CD4-positive, alpha-beta T cell treated with Interleukin-6 for 4 hours (primary cell): Measurements from ENCODE around the gene ZNF362.

Experiments
- DNase-seq: peaks from one replicate; pipeline ENCODE4 v3.0.0-alpha.2; 2020; ENCODE audit warnings: mixed read lengths

ZNF362 gene

GRCh38 chr1:33246171-33246570, 10.1 kb upstream of the ZNF362 start:
- DNase-seq: no peak

DNA sequence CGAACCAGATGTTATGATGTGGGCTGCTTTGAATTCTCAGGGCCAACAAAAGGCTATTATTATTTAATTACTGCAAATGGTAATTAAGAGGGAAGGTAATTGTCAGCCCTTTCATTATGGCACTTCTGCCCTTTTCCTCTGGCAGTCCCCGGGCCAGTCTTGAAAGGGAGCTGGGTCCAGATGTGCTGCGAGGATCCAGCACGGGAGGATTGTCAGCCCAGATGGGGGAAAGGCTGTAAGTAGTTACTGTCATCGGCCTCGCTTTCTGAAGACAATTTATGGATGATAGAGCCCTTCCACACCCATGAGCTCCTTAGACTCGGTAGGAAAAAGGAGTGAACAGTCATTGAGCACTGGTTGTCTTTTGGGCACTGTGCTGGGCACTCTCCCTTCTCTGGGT, 8.7 kb upstream of the ZNF362 start:
- no peak for DNase-seq

DNA sequence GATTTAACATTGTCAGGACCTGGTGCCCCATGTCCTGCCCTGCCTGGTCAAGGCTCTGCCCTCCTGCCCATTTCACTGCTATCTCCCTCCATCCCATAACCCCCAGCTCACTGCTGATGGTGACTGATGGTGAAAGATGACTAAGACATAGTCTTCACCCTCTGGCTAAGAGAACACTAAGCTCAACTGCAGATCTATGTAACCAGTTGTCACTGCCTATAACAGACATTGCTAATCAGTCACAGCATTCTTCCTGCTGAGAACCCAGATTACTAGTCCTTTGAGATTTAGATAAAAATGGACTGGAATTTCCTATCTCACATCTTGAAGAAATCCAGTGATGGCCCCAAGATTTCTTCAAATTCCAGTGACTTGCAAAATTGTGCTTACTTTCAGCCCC, 8.0 kb upstream of the ZNF362 start:
- no peak for DNase-seq

GRCh38 chr1:33249422-33249821, 6.9 kb upstream of the ZNF362 start:
- no peak for DNase-seq

- DNase-seq: no peak
These were observed 6.1 kb upstream of the ZNF362 start for GRCh38 chr1:33250217-33250616.

DNA sequence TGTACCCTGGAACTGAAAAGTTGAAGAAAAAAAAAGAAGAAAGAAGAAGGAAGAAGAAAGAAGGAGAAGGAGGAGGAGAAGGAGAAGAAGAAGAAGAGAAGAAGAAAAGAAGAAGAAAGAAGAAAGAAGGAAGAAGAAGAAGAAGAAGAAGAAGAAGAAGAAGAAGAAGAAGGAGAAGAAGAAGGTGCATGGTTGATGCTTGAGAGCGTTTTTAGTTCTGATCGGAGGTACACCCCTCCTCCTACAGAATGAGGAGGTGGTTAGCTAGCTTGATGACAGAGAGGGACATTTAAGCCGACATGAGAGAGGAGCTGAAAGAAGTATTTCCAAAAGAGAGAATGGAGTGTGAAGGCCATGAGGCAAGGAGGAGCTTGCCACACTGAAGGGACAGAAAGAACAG, 5.6 kb upstream of the ZNF362 start:
- DNase-seq: no peak

- DNase-seq: no peak
These were observed 1.8 kb upstream of the ZNF362 start for GRCh38 chr1:33254491-33254890.

DNA sequence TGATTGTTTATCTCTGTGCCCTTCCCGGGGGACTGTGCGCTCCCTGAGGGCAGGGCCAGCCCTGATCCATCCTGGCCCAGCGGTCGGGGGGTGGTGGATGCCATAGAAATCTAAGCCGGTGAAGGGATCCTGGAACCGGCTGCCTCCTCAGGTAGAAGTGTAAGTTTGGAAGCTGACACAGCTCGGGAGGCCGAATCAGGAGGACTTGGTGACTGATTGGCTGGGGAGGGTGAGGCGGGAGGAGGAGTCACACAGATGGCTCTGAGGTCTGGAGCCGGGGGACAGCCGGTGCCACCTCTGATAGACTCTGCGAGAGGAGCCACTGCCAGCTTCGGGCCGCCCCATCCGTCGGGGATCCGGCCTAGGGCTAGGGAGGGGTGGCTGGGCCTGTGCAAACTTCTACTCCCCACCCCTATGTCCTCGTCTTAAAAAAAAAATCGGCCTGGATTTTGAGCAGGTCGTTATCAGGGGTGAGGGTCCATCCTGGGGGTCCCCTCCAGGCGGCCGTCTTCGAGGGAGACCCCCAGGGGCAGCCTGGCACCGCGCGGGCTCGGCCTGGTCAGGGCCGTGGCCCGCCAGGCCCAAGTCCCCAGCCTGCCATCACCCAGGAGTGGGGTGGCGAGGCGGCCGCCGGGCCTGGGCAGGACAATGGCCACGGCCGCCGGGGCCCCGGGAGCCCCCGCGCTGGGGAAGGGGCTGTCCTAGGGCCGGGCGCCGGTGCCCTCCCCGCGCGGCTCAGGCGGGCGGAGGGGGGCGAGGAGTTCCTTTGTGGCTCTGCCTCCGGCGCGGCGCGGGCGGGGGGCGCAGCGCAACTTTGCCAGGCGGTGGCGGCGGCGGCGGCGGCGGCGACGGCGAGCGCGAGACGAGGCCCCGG, 708 bp upstream of the ZNF362 start:
- peak; percentile 55 for DNase-seq

DNA sequence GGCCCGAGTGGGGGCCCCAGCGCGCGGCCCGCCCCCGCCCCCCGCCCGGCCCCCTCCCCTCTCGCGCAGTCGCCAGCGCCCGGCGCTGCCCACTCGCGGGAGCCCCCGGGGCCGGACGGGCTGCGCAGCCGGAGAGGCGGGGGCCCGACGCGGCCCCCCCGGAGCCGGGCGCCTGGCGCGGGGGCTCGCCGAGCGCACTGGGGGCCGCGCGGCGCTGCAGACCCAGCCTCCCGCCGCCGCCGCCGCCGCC, 146 bp upstream of the ZNF362 start:
- DNase-seq: no peak

DNA sequence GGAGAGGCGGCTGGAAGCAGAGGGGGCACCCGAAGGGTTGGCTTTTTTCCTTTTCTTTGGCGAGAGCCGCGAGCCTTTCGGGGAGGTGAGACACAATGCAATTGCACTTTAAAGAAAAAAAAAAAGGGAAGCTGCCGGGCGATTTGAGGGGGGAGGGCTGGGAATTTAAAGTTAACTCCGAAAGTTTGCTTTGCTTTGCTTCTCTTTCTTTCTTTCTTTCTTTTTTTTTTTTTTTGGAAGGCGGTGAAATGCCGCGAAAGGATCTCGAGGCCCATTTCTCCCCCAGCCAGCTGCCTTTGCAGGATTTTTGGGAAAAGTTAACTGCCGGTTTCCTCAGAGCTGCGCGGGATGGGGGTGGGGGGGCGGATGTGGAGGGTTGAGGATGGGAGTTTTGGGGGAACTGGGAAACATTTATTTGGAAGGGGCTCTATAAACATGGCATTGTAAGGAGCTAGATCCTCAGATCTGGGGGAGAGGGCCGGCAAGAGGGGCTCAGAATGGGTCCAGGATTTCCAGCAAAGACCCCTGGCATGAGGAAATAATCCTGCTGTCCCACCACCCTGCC, 997 bp downstream of the ZNF362 start:
- no peak for DNase-seq

DNA sequence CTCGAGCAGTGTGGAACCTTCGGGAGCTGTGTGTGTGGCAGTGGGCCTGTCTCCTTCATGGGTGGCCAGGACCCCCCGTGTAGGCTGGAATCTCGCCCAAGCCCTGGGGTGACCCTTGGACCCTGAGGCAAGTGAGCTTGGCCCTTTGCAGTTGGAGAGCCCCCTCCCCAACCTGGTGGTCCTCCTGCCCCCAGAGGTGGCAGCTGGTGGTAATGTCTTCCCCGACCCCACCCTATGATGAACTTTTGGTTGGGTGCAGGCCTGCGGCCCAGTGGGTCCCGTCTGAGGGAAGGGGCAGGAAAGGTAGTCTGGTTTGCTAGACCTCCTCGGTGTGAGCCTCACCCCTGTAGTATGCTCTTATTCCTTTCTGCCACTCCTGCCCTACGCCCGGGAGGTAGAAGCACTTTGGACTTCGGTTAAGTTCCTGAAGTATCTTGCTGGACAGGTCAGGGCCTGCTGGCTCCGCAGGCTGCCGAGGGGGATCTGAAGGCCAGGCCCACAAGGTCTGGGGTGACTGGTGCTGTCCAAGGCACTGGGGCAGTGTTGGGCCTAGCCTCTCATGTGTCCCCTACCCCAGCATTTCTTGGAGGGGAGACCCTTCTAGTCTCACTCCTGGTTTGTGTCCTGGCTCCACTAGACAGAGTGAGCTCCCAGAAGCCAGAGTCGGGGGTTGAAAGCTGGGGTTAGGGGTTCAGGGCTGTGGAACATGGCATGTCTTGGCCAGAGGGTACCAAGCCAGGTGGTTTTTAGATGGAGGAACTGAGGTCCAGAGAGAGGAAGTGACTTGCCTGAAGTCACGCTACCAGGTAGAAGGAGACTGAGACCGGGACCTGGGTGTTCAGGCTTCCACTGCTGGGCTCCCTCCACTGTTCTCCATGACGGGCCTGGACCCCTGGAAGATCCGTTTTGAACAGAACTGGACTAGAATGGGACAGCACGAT, 1.8 kb downstream of the ZNF362 start:
- no peak for DNase-seq

GRCh38 chr1:33258788-33259274, 2.5 kb downstream of the ZNF362 start:
- no peak for DNase-seq

DNA sequence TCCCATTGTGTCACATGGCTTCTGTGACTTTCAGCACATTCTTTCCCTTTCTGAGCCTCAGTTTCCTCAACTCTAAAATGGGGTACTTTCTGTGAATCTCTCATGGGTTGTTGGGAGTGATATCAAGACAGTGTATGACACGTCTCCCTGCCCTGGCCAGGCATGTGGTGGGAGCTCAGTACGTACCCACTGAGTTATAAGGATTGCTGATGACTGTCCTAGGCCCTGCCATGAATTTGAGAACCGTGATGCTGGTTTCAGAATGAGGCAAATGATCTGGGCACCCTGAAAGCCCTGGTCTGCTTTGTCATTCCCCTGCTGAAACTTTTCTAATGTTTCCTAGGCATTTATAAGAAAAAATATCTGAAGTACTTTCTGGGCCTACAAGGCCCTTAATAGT, 3.6 kb downstream of the ZNF362 start:
- no peak for DNase-seq

DNA sequence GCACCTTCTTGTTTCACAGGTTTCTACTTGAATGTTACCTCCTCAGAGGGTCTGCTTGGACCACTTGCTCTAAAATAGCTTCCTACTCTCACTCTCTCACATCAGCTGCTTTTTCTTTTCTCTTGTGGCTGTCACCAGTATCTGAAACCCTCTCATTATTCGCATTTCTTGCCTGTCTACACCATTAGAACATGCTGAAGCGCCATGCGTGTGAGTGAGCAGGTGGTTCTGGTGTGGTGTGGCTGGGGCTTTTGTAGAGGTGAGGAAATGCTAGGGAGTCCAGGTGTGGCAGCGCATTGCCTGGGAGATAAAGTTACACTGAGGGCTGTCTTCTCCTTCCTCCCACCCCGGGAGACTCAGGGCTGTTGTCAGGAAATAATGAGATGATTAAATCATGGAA, 4.1 kb downstream of the ZNF362 start:
- DNase-seq: no peak

GRCh38 chr1:33261344-33261743, 5.1 kb downstream of the ZNF362 start:
- no peak for DNase-seq

DNA sequence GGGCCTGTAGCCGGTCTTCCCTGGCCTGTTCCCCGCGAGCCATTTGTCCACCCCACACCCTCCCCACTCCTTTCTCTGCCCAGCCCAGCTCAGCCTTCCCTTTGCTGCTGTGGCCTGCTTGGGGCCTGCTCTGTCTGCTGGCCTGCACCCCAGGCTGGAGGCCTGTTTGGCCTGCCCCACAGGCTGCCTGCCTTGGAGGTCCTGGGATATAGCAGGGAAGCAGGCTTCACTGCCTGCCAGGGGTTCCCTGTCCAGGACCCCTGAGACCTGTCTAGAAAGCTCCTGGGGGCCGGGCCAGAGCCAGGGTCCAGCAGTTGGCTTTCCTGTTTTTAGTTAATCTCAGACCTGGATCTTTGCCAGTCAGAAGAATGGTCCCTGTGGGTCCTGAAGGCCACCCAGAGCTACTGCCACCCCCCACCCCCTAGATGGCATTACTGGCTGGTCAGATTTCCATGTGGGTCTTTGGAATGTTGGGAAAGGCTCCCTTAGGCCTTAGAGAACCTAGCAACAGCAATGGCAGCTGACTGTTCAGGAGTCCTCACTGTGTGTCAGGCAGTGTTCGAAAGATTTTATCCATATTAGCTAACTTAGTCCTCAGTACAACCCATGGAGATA, 7.7 kb downstream of the ZNF362 start:
- DNase-seq: no peak

DNA sequence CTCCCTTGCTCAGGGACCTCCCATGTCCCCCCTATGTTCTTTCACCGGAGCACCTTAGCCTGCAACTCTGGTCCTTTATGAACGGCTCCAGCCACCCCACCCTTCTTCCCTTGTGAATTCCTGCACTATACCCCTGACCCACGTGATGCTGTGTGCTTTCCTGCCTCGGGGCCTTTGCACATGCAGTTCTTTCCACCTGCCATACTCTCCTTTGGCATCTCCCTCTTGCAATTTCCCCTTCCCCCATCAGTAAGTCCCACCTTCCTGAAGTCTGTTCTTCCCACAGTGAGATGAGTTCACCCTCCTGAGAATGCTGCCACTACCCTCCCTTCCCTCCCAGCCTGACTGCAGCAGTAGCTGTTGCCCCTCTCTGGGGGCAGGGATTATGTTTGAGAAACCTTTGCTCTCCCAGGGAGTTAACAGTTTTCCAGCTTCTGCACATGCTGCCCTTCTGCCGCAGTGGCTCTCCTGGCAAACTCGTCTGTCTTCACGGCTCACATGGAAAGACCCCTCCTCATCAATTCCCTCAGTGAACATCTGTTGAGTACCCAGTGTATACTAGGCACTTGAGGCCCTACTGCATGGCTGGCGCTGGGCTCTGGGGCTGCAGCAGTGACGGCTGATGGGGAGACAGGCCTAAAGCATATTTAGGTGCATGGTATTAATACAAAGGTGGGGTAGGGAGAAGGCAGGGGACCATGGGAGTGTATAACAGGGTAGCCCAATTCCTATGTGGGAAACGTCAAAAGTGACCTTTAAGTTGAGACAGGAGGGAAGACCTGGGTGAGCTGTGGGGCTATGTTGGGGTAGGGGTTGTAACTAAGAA, 9.7 kb downstream of the ZNF362 start:
- no peak for DNase-seq

DNA sequence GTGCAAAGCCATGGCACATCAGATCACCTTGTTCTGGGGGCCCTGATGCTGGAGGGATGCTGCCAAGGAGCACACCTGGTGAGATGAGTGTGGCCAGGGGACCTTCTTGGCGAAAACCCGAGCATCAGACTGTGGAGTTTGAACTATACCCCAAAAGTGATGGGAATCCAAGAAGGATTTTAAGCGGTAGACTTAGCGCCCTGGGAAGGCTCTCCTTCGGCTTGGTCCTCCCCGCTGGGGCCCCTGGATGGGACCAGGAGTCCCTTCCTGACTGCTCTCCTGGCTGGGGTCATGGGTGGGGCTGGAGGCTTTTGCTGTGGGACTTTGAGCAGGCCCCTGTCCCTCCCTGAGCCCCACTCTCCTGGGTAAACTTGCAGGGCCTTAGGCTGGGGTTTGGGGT, 10.5 kb downstream of the ZNF362 start:
- DNase-seq: no peak

DNA sequence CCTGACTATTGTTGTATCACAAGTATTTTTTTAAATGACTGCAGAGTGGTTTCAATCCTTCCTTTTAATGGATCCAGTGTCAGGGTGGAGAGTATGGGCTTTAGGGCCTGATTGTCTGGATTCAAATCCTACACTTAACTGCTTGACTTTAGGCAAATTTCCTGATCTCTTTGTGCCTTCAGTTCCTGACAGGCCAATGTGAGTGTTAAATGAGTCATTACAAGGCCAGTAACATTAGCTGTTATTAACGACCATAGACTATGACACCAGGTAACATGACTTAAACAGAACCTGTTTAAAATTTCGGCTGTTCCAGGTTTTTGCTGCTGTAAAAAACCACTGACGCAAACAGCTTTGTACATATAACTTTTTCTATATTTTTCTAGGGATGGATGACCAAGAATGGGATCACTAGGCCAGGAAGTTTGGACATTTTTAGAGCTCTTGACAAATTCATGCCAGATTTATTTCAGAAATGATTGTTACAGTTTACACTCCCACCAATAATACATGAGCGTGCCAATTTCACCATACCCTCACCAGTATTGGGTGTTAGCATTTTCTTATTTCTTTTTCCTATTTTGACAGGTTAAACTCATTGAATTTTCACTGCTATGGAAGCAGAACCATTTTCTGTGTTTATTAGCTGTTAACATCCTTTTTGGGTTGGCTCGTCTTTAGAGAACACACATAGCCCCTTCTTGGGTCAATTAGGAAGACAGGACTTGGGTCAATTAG, 11.3 kb downstream of the ZNF362 start:
- DNase-seq: no peak

DNA sequence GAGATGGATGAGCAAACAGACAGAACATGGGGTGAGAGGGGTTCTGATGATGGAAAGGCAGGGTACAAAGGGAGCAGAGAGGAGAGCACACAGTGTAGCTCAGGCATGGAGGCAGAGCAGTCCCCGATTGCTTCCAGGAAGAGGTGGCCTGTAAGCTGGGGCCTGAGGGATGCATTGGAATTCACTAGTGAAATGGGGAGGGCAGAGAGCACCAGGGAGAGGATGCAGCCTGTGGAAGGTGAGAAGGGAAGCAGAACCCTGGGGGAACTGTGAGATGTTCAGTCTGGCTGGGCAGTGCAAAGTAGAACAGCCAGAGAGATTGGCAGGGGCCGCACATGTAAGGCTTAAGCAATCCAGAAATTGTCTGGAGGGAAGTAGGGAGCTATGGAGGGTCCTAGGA, 12.2 kb downstream of the ZNF362 start:
- DNase-seq: no peak

- DNase-seq: no peak
These were observed 12.8 kb downstream of the ZNF362 start for GRCh38 chr1:33268927-33269610.
